SU-DHL-6 (cell line): Measurements from ENCODE around the gene KRT71.

Experiments used
- H2AFZ ChIP-seq: fragments of 200-600 bp; sonication (generic); 2 replicates; pipeline ENCODE4 v1.6.1; 2014; ENCODE audit warnings: low read depth, mild to moderate bottlenecking, moderate library complexity, mixed read lengths, antibody characterized with exemption, low read length; ENCODE audit not compliant: severe bottlenecking
- H3F3A ChIP-seq: fragments of 200-600 bp; shearing (Covaris generic); 2 replicates; pipeline ENCODE4 v1.6.0; 2016; ENCODE audit warnings: antibody characterized with exemption, mild to moderate bottlenecking; ENCODE audit not compliant: insufficient read depth
- H3K27ac ChIP-seq: fragments of 200-600 bp; sonication (generic); 2 replicates; pipeline ENCODE4 v1.5.1; 2016; ENCODE audit warnings: low read depth, mild to moderate bottlenecking, low read length, moderate library complexity, mixed read lengths
- H3K27me3 ChIP-seq: fragments of 200-600 bp; sonication (generic), shearing (Covaris generic); 2 replicates; pipeline ENCODE4 v1.6.0; 2014; ENCODE audit warnings: mild to moderate bottlenecking, low read length
- H3K36me3 ChIP-seq: fragments of 200-600 bp; sonication (generic); 2 replicates; pipeline ENCODE4 v1.6.1; 2014; ENCODE audit warnings: mild to moderate bottlenecking, low read length, mixed read lengths
- H3K4me2 ChIP-seq: fragments of 300-600, 200-600 bp; shearing (Covaris generic), sonication (generic); 2 replicates; pipeline ENCODE4 v1.6.0; 2014; ENCODE audit warnings: low read length, low read depth, mild to moderate bottlenecking; ENCODE audit not compliant: poor library complexity, severe bottlenecking
- H3K4me3 ChIP-seq: fragments of 200-600 bp; sonication (generic); 2 replicates; pipeline ENCODE4 v1.5.1; 2014; ENCODE audit warnings: antibody characterized with exemption, low read length, mild to moderate bottlenecking, mixed read lengths; ENCODE audit not compliant: insufficient read depth, poor library complexity, severe bottlenecking
- H3K79me2 ChIP-seq: fragments of 200-600 bp; sonication (generic); 2 replicates; pipeline ENCODE4 v1.6.1; 2014; ENCODE audit warnings: mild to moderate bottlenecking, low read length, moderate library complexity; ENCODE audit not compliant: insufficient read depth
- H3K9ac ChIP-seq: fragments of 200-600 bp; sonication (generic); 2 replicates; pipeline ENCODE4 v1.7.0; 2014; ENCODE audit warnings: mild to moderate bottlenecking, low read length
- H3K9me2 ChIP-seq: fragments of 200-600 bp; sonication (generic); replicated peaks from 2 replicates; pipeline ENCODE4 v1.6.1; 2014; ENCODE audit warnings: low read length; ENCODE audit not compliant: insufficient read depth
- H3K9me3 ChIP-seq: fragments of 200-600 bp; sonication (generic); 2 replicates; pipeline ENCODE4 v1.6.1; 2014; ENCODE audit warnings: low read length, mixed read lengths; ENCODE audit not compliant: insufficient read depth
- H4K20me1 ChIP-seq: fragments of 200-600 bp; sonication (generic); 2 replicates; pipeline ENCODE4 v1.6.1; 2014; ENCODE audit warnings: low read depth, mild to moderate bottlenecking, antibody characterized with exemption, low read length, moderate library complexity, mixed read lengths
- EZH2phosphoT487 ChIP-seq: fragments of 200-600 bp; sonication (generic), shearing (Covaris generic); conservative IDR thresholded peaks from 2 replicates; pipeline ENCODE4 v1.6.1; 2018; ENCODE audit warnings: mild to moderate bottlenecking, antibody characterized with exemption, low read length, moderate library complexity, mixed read lengths
- TF ChIP-seq, protein P1 (sequence below): fragments of 200-600 bp; sonication (generic); IDR thresholded peaks from one replicate; pipeline ENCODE4 v1.5.1; 2017; ENCODE audit warnings: antibody characterized with exemption, mild to moderate bottlenecking, low read length, moderate library complexity; ENCODE audit not compliant: insufficient read depth, poor library complexity, severe bottlenecking

KRT71 gene

DNA sequence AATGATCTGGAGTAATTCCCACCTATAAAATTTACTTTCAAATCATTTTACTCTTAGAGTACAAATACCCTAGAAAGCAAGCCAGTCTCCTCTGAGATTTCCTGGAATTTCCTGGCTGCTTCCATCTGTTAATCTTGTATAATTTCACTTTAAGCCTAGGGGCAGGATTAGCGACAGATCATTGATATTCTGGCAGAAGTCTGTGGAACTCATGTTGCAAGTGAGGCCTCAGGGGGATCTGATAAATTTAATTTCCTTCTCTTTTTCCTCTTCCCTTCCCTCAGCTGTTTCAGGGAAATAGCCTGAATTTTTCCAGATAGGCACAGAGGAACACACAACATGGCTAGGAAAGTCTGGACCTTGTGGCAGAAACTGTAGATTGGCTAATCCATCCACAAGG is 54.0 kb downstream of the KRT71 start:
- no peaks in the 10 kb centered on the region for H3F3A ChIP-seq
- H2AFZ ChIP-seq = no peak overlapping the region
- H3K9me3 ChIP-seq = no peaks in the 10 kb centered on the region
- H3K27ac ChIP-seq = no peak overlapping the region
- no peaks in the 10 kb centered on the region for H3K9me2 ChIP-seq
- TF ChIP-seq, protein P1, sequence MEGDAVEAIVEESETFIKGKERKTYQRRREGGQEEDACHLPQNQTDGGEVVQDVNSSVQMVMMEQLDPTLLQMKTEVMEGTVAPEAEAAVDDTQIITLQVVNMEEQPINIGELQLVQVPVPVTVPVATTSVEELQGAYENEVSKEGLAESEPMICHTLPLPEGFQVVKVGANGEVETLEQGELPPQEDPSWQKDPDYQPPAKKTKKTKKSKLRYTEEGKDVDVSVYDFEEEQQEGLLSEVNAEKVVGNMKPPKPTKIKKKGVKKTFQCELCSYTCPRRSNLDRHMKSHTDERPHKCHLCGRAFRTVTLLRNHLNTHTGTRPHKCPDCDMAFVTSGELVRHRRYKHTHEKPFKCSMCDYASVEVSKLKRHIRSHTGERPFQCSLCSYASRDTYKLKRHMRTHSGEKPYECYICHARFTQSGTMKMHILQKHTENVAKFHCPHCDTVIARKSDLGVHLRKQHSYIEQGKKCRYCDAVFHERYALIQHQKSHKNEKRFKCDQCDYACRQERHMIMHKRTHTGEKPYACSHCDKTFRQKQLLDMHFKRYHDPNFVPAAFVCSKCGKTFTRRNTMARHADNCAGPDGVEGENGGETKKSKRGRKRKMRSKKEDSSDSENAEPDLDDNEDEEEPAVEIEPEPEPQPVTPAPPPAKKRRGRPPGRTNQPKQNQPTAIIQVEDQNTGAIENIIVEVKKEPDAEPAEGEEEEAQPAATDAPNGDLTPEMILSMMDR = no peak
- TF ChIP-seq EZH2phosphoT487 = no peak
- H3K4me2 ChIP-seq = no peak overlapping the region
- H3K36me3 ChIP-seq = no peaks in the 10 kb centered on the region
- H3K9ac ChIP-seq = no peak overlapping the region
- no peak overlapping the region for H3K4me3 ChIP-seq
- H3K79me2 ChIP-seq = no peaks in the 10 kb centered on the region
- no peaks in the 10 kb centered on the region for H3K27me3 ChIP-seq
- H4K20me1 ChIP-seq = no peaks in the 10 kb centered on the region

DNA sequence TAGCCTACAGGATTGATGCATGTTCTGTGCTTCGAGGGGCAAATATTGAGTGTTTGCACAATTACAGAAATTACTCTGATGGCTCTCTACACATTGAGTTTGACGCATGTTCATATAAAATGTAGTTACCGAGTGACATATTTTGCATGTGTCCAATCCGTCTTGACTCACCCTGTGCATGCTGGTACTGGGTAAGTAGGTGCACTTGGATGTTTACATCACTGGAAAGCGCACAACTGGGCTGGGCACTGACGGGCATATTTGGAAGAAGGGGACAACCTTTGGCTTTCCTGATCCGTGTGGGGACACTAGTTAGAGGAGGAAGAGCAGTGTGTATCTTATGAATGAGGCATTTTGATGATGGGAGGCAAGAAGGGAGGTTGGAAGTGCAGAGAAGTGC is 55.0 kb downstream of the KRT71 start:
- no peaks in the 10 kb centered on the region for H3K9me2 ChIP-seq

DNA sequence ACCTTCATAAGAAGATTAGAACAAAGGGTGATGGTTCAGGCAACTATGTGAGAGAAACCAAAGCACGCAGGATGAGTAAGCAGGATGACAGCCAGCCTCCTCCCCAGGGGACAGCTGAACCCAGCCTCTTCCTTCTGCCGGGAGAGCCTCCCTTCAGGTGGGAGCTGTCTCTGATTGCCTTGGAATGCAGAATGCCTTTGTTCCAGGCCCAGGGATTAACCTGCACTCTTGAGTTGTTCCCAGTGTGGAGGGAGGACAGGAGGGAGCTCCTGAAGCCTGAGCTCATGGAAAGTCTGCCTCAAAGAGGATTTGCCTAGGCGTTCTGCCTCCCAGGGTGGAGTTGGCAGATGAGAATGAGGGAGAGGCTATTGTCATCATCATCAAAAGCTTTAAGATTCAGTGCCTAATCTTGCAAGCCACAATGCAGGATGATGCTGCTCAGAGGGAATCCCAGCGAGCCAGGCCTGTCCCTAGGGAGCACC is 56.3 kb downstream of the KRT71 start:
- H3K36me3 ChIP-seq = no peaks in the 10 kb centered on the region
- H3K9ac ChIP-seq = no peak overlapping the region
- H3F3A ChIP-seq = no peaks in the 10 kb centered on the region
- H3K9me2 ChIP-seq = no peaks in the 10 kb centered on the region
- H3K27ac ChIP-seq = no peak overlapping the region
- H3K27me3 ChIP-seq = no peaks in the 10 kb centered on the region
- H3K79me2 ChIP-seq = no peaks in the 10 kb centered on the region
- no peak for TF ChIP-seq EZH2phosphoT487
- TF ChIP-seq, protein P1 = no peak
- H3K4me2 ChIP-seq = no peak overlapping the region
- no peak overlapping the region for H3K4me3 ChIP-seq
- H4K20me1 ChIP-seq = no peaks in the 10 kb centered on the region
- no peak overlapping the region for H2AFZ ChIP-seq
- no peaks in the 10 kb centered on the region for H3K9me3 ChIP-seq

More for the DNA sequence above, 55.0 kb downstream of the KRT71 start:
- Histone ChIP-seq H3K36me3 (no peaks in the 10 kb centered on the region), H2AFZ (no peak overlapping the region), H3K9me3 (no peaks in the 10 kb centered on the region), H3K27ac (no peak overlapping the region), H3F3A (no peaks in the 10 kb centered on the region), H4K20me1 (no peaks in the 10 kb centered on the region), H3K9ac (no peak overlapping the region), H3K4me3 (no peak overlapping the region), H3K27me3 (no peaks in the 10 kb centered on the region), H3K4me2 (no peak overlapping the region), H3K79me2 (no peaks in the 10 kb centered on the region)
- no peak for TF ChIP-seq EZH2phosphoT487
- TF ChIP-seq, protein P1 = no peak
